IMR-90 (cell line): ENCODE measurements around the gene DOCK9. TPM values are rescaled to one million over a fixed set of nuclear protein-coding genes. Genes with fewer than 3 reads are reported as not detected.

Experiments
- ATAC-seq: fragments of 200-7000 bp; cut with Tn5 transposase; 2 replicates; pipeline ENCODE4 v1.9.1; 2020; ENCODE audit warnings: low read depth, mild to moderate bottlenecking, moderate library complexity
- BruUV-seq: library from RNA; stranded (reverse); fragments of 400-500 nt; replicated peaks from 2 replicates; lab custom pipeline; 2021; lab: Mats Ljungman, UMichigan
- CTCF ChIA-PET: fragments of 300-600 bp; formaldehyde crosslinking; extraction: SDS; loops from one replicate; lab custom pipeline; 2021; ENCODE audit warnings: antibody characterized with exemption; lab: Yijun Ruan, JAX
- POLR2A ChIA-PET: fragments of 300-600 bp; sonication (Branson Sonifier 250); formaldehyde crosslinking; loops from one replicate; lab custom pipeline; 2022; ENCODE audit warnings: antibody characterized with exemption; ENCODE audit not compliant: unreplicated experiment; lab: Charles Lee
- DNase-seq: peaks from one replicate; pipeline ENCODE4 v3.0.0; 2013
- H2AFZ ChIP-seq: replicated peaks from 2 replicates; pipeline ENCODE3; 2013; ENCODE audit warnings: low read length, mild to moderate bottlenecking; ENCODE audit not compliant: poor library complexity
- H2AK5ac ChIP-seq: 2 replicates; pipeline ENCODE4 v1.6.1; 2013; ENCODE audit warnings: low read depth, low read length, inconsistent platforms
- H2AK9ac ChIP-seq: replicated peaks from 2 replicates; pipeline ENCODE3; 2013; ENCODE audit warnings: mild to moderate bottlenecking, low read depth, low read length, moderate library complexity; ENCODE audit not compliant: poor library complexity
- H2BK120ac ChIP-seq: 2 replicates; pipeline ENCODE4 v1.6.1; 2013; ENCODE audit warnings: low read depth, low read length, inconsistent platforms
- H2BK15ac ChIP-seq: 3 replicates; pipeline ENCODE4 v1.6.1; 2013; ENCODE audit warnings: low read depth, low read length, inconsistent platforms
- H2BK20ac ChIP-seq: 2 replicates; pipeline ENCODE4 v1.6.1; 2013; ENCODE audit warnings: low read depth, mild to moderate bottlenecking, inconsistent platforms, low read length, moderate library complexity
- H2BK5ac ChIP-seq: 2 replicates; pipeline ENCODE4 v1.6.1; 2013; ENCODE audit warnings: mild to moderate bottlenecking, low read depth, low read length, inconsistent platforms; ENCODE audit not compliant: poor library complexity, severe bottlenecking
- H3K14ac ChIP-seq: replicated peaks from 2 replicates; pipeline ENCODE4 v1.6.1; 2013; ENCODE audit warnings: low read depth, low read length, inconsistent platforms
- H3K18ac ChIP-seq: 2 replicates; pipeline ENCODE4 v1.6.1; 2013; ENCODE audit warnings: low read depth, low read length, control low read depth
- H3K23ac ChIP-seq: 2 replicates; pipeline ENCODE4 v1.6.1; 2013; ENCODE audit warnings: low read depth, low read length, inconsistent platforms
- H3K27ac ChIP-seq: 2 replicates; pipeline ENCODE4 v1.5.1; 2013; ENCODE audit warnings: mild to moderate bottlenecking, control low read depth, low read length; ENCODE audit not compliant: insufficient read depth
- H3K27me3 ChIP-seq: 2 replicates; pipeline ENCODE4 v1.6.1; 2013; ENCODE audit warnings: low read length; ENCODE audit not compliant: control insufficient read depth, insufficient read depth
- H3K36me3 ChIP-seq: 2 replicates; pipeline ENCODE4 v1.6.1; 2013; ENCODE audit warnings: low read length, mixed read lengths; ENCODE audit not compliant: control insufficient read depth, insufficient read depth
- H3K4ac ChIP-seq: 2 replicates; pipeline ENCODE4 v1.6.1; 2013; ENCODE audit warnings: low read depth, low read length, inconsistent platforms
- H3K4me1 ChIP-seq: 2 replicates; pipeline ENCODE4 v1.6.1; 2013; ENCODE audit warnings: low read length, mixed read lengths; ENCODE audit not compliant: control insufficient read depth, insufficient read depth
- H3K4me2 ChIP-seq: 2 replicates; pipeline ENCODE4 v1.6.1; 2013; ENCODE audit warnings: low read depth, mild to moderate bottlenecking, control low read depth, low read length, moderate library complexity
- H3K4me3 ChIP-seq: 2 replicates; pipeline ENCODE4 v1.5.1; 2013; ENCODE audit warnings: low read depth, mild to moderate bottlenecking, control low read depth, low read length, moderate library complexity; ENCODE audit not compliant: insufficient read depth
- H3K56ac ChIP-seq: 2 replicates; pipeline ENCODE4 v1.6.1; 2013; ENCODE audit warnings: low read length, inconsistent platforms; ENCODE audit not compliant: insufficient read depth; ENCODE audit errors: extremely low read depth
- H3K79me1 ChIP-seq, 2 experiments: 2 replicates each; pipeline ENCODE4 v1.6.1; 2013; ENCODE audit warnings: low read length in 2 of 2, inconsistent platforms in 1 of 2, low read depth in 1 of 2
- H3K9ac ChIP-seq: 2 replicates; pipeline ENCODE4 v1.6.1; 2013; ENCODE audit warnings: low read depth, low read length, control low read depth
- H3K9me1 ChIP-seq: 2 replicates; pipeline ENCODE4 v1.6.1; 2013; ENCODE audit warnings: low read length, inconsistent platforms; ENCODE audit not compliant: insufficient read depth
- H3K9me3 ChIP-seq: 2 replicates; pipeline ENCODE4 v1.6.1; 2013; ENCODE audit warnings: low read length; ENCODE audit not compliant: control insufficient read depth, insufficient read depth
- H4K20me1 ChIP-seq: 2 replicates; pipeline ENCODE4 v1.6.1; 2013; ENCODE audit warnings: low read length, inconsistent platforms; ENCODE audit not compliant: insufficient read depth
- H4K5ac ChIP-seq: 2 replicates; pipeline ENCODE4 v1.6.1; 2013; ENCODE audit warnings: mild to moderate bottlenecking, low read depth, low read length, control low read depth
- H4K8ac ChIP-seq, 2 experiments: 2 replicates each; pipeline ENCODE4 v1.6.1; 2013; ENCODE audit warnings: low read depth in 2 of 2, low read length in 2 of 2, control low read depth in 1 of 2, inconsistent platforms in 1 of 2
- H4K91ac ChIP-seq: 2 replicates; pipeline ENCODE4 v1.6.1; 2013; ENCODE audit warnings: low read depth, low read length, inconsistent platforms; ENCODE audit not compliant: insufficient read depth
- BHLHE40 ChIP-seq: fragments of 150-350 bp; IDR thresholded peaks from 2 replicates; pipeline ENCODE4 v1.6.1; 2016; ENCODE audit warnings: mild to moderate bottlenecking, low read depth, low read length
- CEBPB ChIP-seq: IDR thresholded peaks from 2 replicates; pipeline ENCODE4 v1.6.1; 2012; ENCODE audit warnings: low read depth, low read length, improper control_type of control experiment
- CHD1 ChIP-seq: IDR thresholded peaks from 2 replicates; pipeline ENCODE4 v1.6.1; 2012; ENCODE audit warnings: low read depth, low read length, improper control_type of control experiment
- FOS ChIP-seq: fragments of 150-350 bp; IDR thresholded peaks from 2 replicates; pipeline ENCODE4 v1.6.1; 2016; ENCODE audit warnings: low read depth, low read length
- MAFK ChIP-seq: IDR thresholded peaks from 2 replicates; pipeline ENCODE4 v1.6.1; 2012; ENCODE audit warnings: low read depth, low read length, improper control_type of control experiment
- MAZ ChIP-seq: IDR thresholded peaks from 2 replicates; pipeline ENCODE4 v1.6.1; 2012; ENCODE audit warnings: low read depth, mild to moderate bottlenecking, low read length, improper control_type of control experiment, moderate library complexity, borderline replicate concordance
- MXI1 ChIP-seq: IDR thresholded peaks from 2 replicates; pipeline ENCODE4 v1.6.1; 2012; ENCODE audit warnings: low read depth, mild to moderate bottlenecking, low read length, moderate library complexity, borderline replicate concordance
- NFE2L2 ChIP-seq: fragments of 150-350 bp; IDR thresholded peaks from 2 replicates; pipeline ENCODE4 v1.6.1; 2016; ENCODE audit warnings: low read depth, mild to moderate bottlenecking, low read length
- POLR2A ChIP-seq: IDR thresholded peaks from 2 replicates; pipeline ENCODE4 v1.6.1; 2012; ENCODE audit warnings: mild to moderate bottlenecking, low read depth, low read length
- RAD21 ChIP-seq: IDR thresholded peaks from 2 replicates; pipeline ENCODE4 v1.6.1; 2012; ENCODE audit warnings: low read length, improper control_type of control experiment
- RCOR1 ChIP-seq: IDR thresholded peaks from 2 replicates; pipeline ENCODE4 v1.6.1; 2012; ENCODE audit warnings: mild to moderate bottlenecking, low read length, improper control_type of control experiment; ENCODE audit not compliant: insufficient replicate concordance
- RFX5 ChIP-seq: IDR thresholded peaks from 2 replicates; pipeline ENCODE4 v1.8.0; 2012; ENCODE audit warnings: low read depth, mild to moderate bottlenecking, low read length, moderate library complexity
- SMC3 ChIP-seq: fragments of 150-350 bp; IDR thresholded peaks from 2 replicates; pipeline ENCODE4 v1.6.1; 2016; ENCODE audit warnings: low read depth, mild to moderate bottlenecking, antibody characterized with exemption, low read length, moderate library complexity
- WGBS, 2 experiments: methylation state at CpG; one replicate each; pipeline versions ENCODE4 v1.1.5 to v1.1.7; 2013; ENCODE audit warnings: missing lambda C conversion rate in 2 of 2; ENCODE audit not compliant: insufficient read length in 1 of 2; ENCODE audit errors: extremely low coverage in 2 of 2; 5-methylcytosine and 5-hydroxymethylcytosine counted together
- dilution Hi-C: fragments of 300-500 bp; cut with HindIII; formaldehyde crosslinking; loops from one replicate; pipeline ENCODE4 v1.14.3; 2018; ENCODE audit warnings: low sequenced_read_pairs; ENCODE audit not compliant: unreplicated experiment
- in situ Hi-C: fragments of 300-500 bp; cut with MboI; formaldehyde crosslinking; loops from 3 replicates; pipeline ENCODE4 v1.14.3; 2019; ENCODE audit warnings: low sequenced_read_pairs, inconsistent platforms, mixed read lengths
- intact Hi-C: fragments of 100-400 bp; cut with micrococcal nuclease; formaldehyde crosslinking; loops from 2 replicates; pipeline ENCODE4 v1.10.0; 2022
- polyA plus RNA-seq, 3 experiments: library from polyadenylated mRNA; depleted of rRNA; stranded (reverse); fragments of >200 nt; gene quantifications; 2 replicates each; pipeline ENCODE4 v1.2.3, GENCODE V29; 2012; ENCODE audit warnings: low replicate concordance in 1 of 3
- total RNA-seq: library from RNA; depleted of rRNA; stranded (reverse); fragments of >200 nt; gene quantifications from 2 replicates; pipeline ENCODE4 v1.2.3, GENCODE V29; 2012
- TF ChIP-seq, protein P1 (sequence below): conservative IDR thresholded peaks from 2 replicates; pipeline ENCODE4 v1.5.1; 2012; ENCODE audit warnings: mild to moderate bottlenecking, low read depth, low read length, improper control_type of control experiment
- TF ChIP-seq, protein P2 (sequence below): fragments of 150-350 bp; IDR thresholded peaks from 2 replicates; pipeline ENCODE4 v1.6.1; 2016; ENCODE audit warnings: low read depth, mild to moderate bottlenecking, low read length, moderate library complexity, borderline replicate concordance
- TF ChIP-seq, protein P3 (sequence below): fragments of 150-350 bp; IDR thresholded peaks from 2 replicates; pipeline ENCODE4 v1.6.1; 2017; ENCODE audit warnings: mild to moderate bottlenecking, antibody characterized with exemption, low read length, low read depth

Gene DOCK9
- total and polyA plus RNA-seq, 2 of the 4 experiments (the other 2 are of a cell fraction): 4.8 to 7.2 TPM

DNA sequence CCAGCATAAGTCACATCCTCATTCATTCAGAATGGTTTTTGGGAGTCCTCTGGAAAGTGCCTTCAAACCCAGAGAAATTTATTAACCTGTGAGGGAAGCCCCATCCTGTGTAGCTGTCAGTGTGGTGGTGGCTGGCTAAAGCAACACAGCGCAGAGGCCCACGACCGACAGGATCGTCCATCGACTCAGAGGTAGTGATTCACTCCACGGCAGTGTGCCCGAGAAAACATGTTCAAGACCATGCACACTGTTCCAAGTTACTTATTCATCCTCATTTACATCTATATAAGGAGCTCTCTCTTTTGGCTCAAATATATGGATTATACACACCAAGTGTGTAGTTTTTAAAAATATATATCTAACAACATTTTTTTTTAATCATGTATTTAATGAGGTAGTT, 129.1 kb downstream of the DOCK9 start:
- Histone ChIP-seq H2BK120ac (no peak overlapping the region), H3K23ac (no peak overlapping the region), H3K27ac (no peak overlapping the region), H3K14ac (no peak overlapping the region), H3K9ac (no peak overlapping the region), H2AK5ac (no peak overlapping the region), H4K5ac (no peak overlapping the region), H2BK15ac (no peak overlapping the region), H3K18ac (no peak overlapping the region), H3K9me3 (no peaks in the 10 kb centered on the region), H3K4me2 (no peak overlapping the region), H3K4me1 (no peaks in the 10 kb centered on the region), H3K9me1 (0 out of 2 replicates have a peak, but pooled peaks cover 3% of the 10 kb centered on the region), H4K8ac (no peak overlapping the region), H2AK9ac (no peak overlapping the region), H4K91ac (no peak overlapping the region), H3K79me1 (no peaks in the 10 kb centered on the region), H3K56ac (no peak overlapping the region), H3K4ac (no peak overlapping the region), H2BK20ac (no peak overlapping the region), H3K27me3 (no peaks in the 10 kb centered on the region), H2AFZ (no peak overlapping the region), H3K4me3 (no peak overlapping the region), H2BK5ac (no peak overlapping the region), H4K20me1 (no peaks in the 10 kb centered on the region), H3K36me3 (no peaks in the 10 kb centered on the region)
- ChIA-PET CTCF (interaction anchor here (0.6 to 2.5 kb wide), 4 partner anchors 8 to 342 kb away, joined by 3 to 16 read pairs (median 5); no protein-coding TSS in a partner anchor), POLR2A (no interaction called here)
- TF ChIP-seq BHLHE40 (no peak), NFE2L2 (no peak), FOS (no peak), RCOR1 (no peak), MAFK (no peak), MAZ (no peak), RAD21 (no peak), SMC3 (no peak), CEBPB (no peak), RFX5 (no peak), POLR2A (no peak), MXI1 (no peak), CHD1 (no peak)
- TF ChIP-seq, protein P1, sequence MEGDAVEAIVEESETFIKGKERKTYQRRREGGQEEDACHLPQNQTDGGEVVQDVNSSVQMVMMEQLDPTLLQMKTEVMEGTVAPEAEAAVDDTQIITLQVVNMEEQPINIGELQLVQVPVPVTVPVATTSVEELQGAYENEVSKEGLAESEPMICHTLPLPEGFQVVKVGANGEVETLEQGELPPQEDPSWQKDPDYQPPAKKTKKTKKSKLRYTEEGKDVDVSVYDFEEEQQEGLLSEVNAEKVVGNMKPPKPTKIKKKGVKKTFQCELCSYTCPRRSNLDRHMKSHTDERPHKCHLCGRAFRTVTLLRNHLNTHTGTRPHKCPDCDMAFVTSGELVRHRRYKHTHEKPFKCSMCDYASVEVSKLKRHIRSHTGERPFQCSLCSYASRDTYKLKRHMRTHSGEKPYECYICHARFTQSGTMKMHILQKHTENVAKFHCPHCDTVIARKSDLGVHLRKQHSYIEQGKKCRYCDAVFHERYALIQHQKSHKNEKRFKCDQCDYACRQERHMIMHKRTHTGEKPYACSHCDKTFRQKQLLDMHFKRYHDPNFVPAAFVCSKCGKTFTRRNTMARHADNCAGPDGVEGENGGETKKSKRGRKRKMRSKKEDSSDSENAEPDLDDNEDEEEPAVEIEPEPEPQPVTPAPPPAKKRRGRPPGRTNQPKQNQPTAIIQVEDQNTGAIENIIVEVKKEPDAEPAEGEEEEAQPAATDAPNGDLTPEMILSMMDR: no peak
- TF ChIP-seq, protein P2, sequence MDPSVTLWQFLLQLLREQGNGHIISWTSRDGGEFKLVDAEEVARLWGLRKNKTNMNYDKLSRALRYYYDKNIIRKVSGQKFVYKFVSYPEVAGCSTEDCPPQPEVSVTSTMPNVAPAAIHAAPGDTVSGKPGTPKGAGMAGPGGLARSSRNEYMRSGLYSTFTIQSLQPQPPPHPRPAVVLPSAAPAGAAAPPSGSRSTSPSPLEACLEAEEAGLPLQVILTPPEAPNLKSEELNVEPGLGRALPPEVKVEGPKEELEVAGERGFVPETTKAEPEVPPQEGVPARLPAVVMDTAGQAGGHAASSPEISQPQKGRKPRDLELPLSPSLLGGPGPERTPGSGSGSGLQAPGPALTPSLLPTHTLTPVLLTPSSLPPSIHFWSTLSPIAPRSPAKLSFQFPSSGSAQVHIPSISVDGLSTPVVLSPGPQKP: no peak
- TF ChIP-seq, protein P3, sequence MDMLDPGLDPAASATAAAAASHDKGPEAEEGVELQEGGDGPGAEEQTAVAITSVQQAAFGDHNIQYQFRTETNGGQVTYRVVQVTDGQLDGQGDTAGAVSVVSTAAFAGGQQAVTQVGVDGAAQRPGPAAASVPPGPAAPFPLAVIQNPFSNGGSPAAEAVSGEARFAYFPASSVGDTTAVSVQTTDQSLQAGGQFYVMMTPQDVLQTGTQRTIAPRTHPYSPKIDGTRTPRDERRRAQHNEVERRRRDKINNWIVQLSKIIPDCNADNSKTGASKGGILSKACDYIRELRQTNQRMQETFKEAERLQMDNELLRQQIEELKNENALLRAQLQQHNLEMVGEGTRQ: no peak
- 0 out of 2 replicates have a peak, but pooled peaks have one; percentile 44 for ATAC-seq
- intact Hi-C loops: loop anchor here (10.0 kb wide), 2 partner anchors 416 to 994 kb away; no protein-coding TSS in a partner anchor
- dilution Hi-C loops: no loop called here
- in situ Hi-C loops: loop anchor here (25.0 kb wide), 2 partner anchors 711 to 986 kb away; partner anchors contain the start of gene FARP1
- no TSS peak for BruUV-seq
- no CpG with 5 or more reads among the region's 7 CpGs for WGBS, 2 experiments
- peak; percentile 68 for DNase-seq
